Hepatocyte (in vitro differentiated cells): ENCODE measurements around the gene SCD5. TPM values are rescaled to one million over a fixed set of nuclear protein-coding genes. Genes with fewer than 3 reads are reported as not detected.

ENCODE experiments used
- DNase-seq: peaks from one replicate; pipeline ENCODE4 v3.0.0-alpha.2; 2016; ENCODE audit warnings: low spot score
- H2AFZ ChIP-seq: fragments of 200-600 bp; sonication (generic); 2 replicates; pipeline ENCODE4 v1.6.0; 2016; ENCODE audit warnings: antibody characterized with exemption, mild to moderate bottlenecking
- H3K27ac ChIP-seq: fragments of 200-600 bp; sonication (generic); 2 replicates; pipeline ENCODE4 v1.5.1; 2016; ENCODE audit warnings: mild to moderate bottlenecking
- H3K27me3 ChIP-seq: fragments of 200-600 bp; sonication (generic); 2 replicates; pipeline ENCODE4 v1.6.1; 2016
- H3K36me3 ChIP-seq: fragments of 200-600 bp; sonication (generic); replicated peaks from 2 replicates; pipeline ENCODE4 v1.5.1; 2016; ENCODE audit warnings: low read depth; ENCODE audit not compliant: insufficient read depth
- H3K4me1 ChIP-seq: fragments of 200-600 bp; sonication (generic); 2 replicates; pipeline ENCODE4 v1.5.1; 2016; ENCODE audit warnings: mild to moderate bottlenecking, moderate library complexity; ENCODE audit not compliant: insufficient read depth
- H3K4me2 ChIP-seq: fragments of 200-600 bp; sonication (generic); 2 replicates; pipeline ENCODE4 v1.6.0; 2016
- H3K4me3 ChIP-seq: fragments of 200-600 bp; sonication (generic); 2 replicates; pipeline ENCODE4 v1.5.1; 2016; ENCODE audit warnings: mild to moderate bottlenecking
- H3K79me2 ChIP-seq: fragments of 200-600 bp; sonication (generic); 2 replicates; pipeline ENCODE4 v1.6.0; 2017; ENCODE audit warnings: mild to moderate bottlenecking
- H3K9me2 ChIP-seq: fragments of 200-600 bp; sonication (generic); replicated peaks from 2 replicates; pipeline ENCODE4 v1.6.0; 2017; ENCODE audit warnings: mild to moderate bottlenecking; ENCODE audit not compliant: insufficient read depth
- H3K9me3 ChIP-seq: fragments of 200-600 bp; sonication (generic); 2 replicates; pipeline ENCODE4 v1.5.1; 2016; ENCODE audit warnings: low read depth, mild to moderate bottlenecking
- H4K20me1 ChIP-seq: fragments of 200-600 bp; sonication (generic); 2 replicates; pipeline ENCODE4 v1.6.0; 2016; ENCODE audit warnings: mild to moderate bottlenecking; ENCODE audit not compliant: insufficient read depth, poor library complexity, severe bottlenecking
- EZH2 ChIP-seq: fragments of 200-600 bp; sonication (generic); IDR thresholded peaks from 2 replicates; pipeline ENCODE4 v1.6.1; 2016; ENCODE audit warnings: antibody characterized with exemption, mild to moderate bottlenecking, borderline replicate concordance
- EZH2phosphoT487 ChIP-seq: fragments of 200-600 bp; sonication (generic); IDR thresholded peaks from one replicate; pipeline ENCODE4 v1.6.1; 2018; ENCODE audit warnings: antibody characterized with exemption, mild to moderate bottlenecking, low read depth, moderate library complexity; ENCODE audit not compliant: unreplicated experiment, severe bottlenecking
- WGBS: methylation state at CpG from one replicate; pipeline ENCODE4 v1.1.6; 2016; ENCODE audit warnings: low lambda C conversion rate; ENCODE audit errors: missing lambda C conversion rate; 5-methylcytosine and 5-hydroxymethylcytosine counted together
- polyA plus RNA-seq: library from polyadenylated mRNA; unstranded; fragments of >200 nt; fragmentation: Nextera tagmentation; extraction: Ambion mirVana; gene quantifications from 2 replicates; pipeline ENCODE4 v1.2.1, GENCODE V29; 2016
- total RNA-seq: library from RNA; depleted of rRNA; stranded (reverse); fragments of >200 nt; gene quantifications from 2 replicates; pipeline ENCODE4 v1.2.3, GENCODE V29; 2014
- TF ChIP-seq, protein P1 (sequence below): fragments of 200-600 bp; sonication (generic); IDR thresholded peaks from 2 replicates; pipeline ENCODE4 v1.5.1; 2016; ENCODE audit warnings: antibody characterized with exemption, mild to moderate bottlenecking; ENCODE audit not compliant: poor library complexity

SCD5 gene
- total and polyA plus RNA-seq, 2 experiments from 2014 or later, result 6.4 to 19.2 TPM

DNA sequence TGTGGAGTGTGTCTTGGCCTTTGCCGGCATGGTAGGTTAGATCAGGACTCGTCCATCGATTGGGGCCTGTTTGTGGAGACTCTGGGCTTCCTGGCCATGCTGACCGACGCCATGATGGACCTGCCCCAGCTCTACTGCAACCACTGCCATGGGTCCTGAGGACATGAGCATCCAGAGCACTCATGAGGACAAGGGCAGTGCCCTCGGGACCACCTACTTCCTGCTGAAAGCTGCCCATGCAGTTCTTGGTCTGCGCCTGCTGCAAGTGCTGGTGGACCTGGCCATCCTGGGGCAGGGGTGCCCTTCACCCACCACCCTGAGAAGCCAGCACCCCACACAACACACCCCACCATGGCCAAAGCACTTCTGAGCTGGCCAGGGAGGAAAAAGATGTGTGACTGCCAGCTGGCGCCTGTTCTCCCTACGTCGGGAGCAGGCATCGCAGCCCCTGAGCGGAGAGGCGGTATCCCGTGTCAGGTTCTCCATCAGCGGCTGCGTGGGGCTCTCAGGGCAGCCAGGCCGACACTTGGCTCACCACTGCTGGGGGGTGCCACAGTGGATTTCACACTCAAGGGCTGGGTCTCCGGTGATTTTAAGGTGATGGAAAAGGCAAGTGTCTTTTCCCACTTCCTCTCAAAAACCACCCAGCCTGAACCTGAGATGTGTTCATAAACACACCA is 106.4 kb downstream of the SCD5 start:
- no peak for DNase-seq
- Histone ChIP-seq H3K4me1 (peaks cover 5% of the 10 kb centered on the region), H3K4me3 (no peak overlapping the region), H3K36me3 (no peaks in the 10 kb centered on the region), H3K9me3 (no peaks in the 10 kb centered on the region), H4K20me1 (no peaks in the 10 kb centered on the region), H3K9me2 (no peaks in the 10 kb centered on the region), H2AFZ (no peak overlapping the region), H3K79me2 (no peaks in the 10 kb centered on the region), H3K27me3 (no peaks in the 10 kb centered on the region), H3K27ac (no peak overlapping the region), H3K4me2 (no peak overlapping the region)
- WGBS, result 96% methylated on average over 18 of the region's 18 CpGs
- no peak for TF ChIP-seq EZH2
- no peak for TF ChIP-seq EZH2phosphoT487
- TF ChIP-seq, protein P1, sequence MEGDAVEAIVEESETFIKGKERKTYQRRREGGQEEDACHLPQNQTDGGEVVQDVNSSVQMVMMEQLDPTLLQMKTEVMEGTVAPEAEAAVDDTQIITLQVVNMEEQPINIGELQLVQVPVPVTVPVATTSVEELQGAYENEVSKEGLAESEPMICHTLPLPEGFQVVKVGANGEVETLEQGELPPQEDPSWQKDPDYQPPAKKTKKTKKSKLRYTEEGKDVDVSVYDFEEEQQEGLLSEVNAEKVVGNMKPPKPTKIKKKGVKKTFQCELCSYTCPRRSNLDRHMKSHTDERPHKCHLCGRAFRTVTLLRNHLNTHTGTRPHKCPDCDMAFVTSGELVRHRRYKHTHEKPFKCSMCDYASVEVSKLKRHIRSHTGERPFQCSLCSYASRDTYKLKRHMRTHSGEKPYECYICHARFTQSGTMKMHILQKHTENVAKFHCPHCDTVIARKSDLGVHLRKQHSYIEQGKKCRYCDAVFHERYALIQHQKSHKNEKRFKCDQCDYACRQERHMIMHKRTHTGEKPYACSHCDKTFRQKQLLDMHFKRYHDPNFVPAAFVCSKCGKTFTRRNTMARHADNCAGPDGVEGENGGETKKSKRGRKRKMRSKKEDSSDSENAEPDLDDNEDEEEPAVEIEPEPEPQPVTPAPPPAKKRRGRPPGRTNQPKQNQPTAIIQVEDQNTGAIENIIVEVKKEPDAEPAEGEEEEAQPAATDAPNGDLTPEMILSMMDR, result no peak

DNA sequence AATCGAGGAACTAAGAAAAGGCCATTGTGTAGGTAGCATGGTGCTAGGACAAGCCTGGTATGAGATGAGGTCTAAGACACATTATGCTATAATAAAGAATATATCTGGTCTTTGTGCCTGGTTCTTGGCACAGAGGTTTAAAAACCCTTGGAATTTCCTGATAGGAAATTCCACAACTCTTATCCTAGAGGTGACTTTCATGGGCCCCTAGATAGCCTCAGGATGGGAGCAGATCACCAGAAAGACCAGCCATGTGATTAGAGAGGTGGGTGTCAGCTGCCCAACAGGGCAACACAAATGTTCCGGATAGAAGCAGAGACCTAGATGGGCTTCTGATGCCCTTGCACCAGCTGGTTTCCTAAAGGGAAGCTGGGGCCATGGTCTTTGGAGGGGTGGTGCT is 107.2 kb downstream of the SCD5 start:
- Histone ChIP-seq H3K36me3 (no peaks in the 10 kb centered on the region), H3K4me3 (no peak overlapping the region), H3K27ac (no peak overlapping the region), H4K20me1 (no peaks in the 10 kb centered on the region), H3K9me3 (no peaks in the 10 kb centered on the region), H3K9me2 (no peaks in the 10 kb centered on the region), H3K4me1 (peaks cover 5% of the 10 kb centered on the region), H3K79me2 (no peaks in the 10 kb centered on the region), H3K27me3 (no peaks in the 10 kb centered on the region), H2AFZ (no peak overlapping the region), H3K4me2 (no peak overlapping the region)
- WGBS, result 96% methylated on average over 2 of the region's 2 CpGs
- no peak for DNase-seq
- TF ChIP-seq EZH2phosphoT487, result no peak
- no peak for TF ChIP-seq EZH2
- TF ChIP-seq, protein P1, result no peak

DNA sequence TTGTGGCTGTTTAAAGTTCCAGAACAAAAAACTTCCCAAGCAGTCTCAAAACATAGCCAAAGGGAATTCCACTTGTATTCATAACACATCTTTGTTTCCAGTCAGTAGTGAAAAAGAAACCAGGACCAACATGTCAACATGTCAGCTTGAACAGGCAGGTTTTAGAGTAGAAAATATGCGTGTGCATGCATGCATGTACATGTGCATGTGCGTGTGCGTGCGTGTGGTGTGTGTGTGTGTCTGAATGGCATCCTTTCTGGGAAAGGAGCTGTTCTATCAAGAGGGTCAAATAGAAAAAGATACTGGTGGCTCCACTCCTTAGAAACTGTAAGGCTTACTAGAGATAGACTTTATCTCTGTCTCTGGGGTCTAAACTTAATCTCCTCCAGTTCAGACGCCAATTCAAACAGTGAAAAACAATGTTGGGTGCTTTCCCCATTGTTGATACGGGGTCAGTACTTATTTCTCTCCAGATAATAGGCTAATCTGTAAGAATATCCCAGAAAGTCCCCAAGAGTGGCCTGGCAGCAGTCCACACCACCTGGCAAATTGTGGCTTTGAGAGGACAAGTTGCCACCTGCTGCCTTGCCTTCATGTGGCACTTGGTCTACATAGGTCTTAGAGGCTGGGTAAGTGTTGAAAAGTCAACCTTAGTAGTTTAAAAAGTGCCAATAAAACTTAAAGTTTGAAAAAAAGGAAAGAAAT is 110.4 kb downstream of the SCD5 start:
- H3K9me3 ChIP-seq, result no peaks in the 10 kb centered on the region
- no peak for TF ChIP-seq EZH2
- TF ChIP-seq EZH2phosphoT487, result no peak
- TF ChIP-seq, protein P1, result no peak
- no peak for DNase-seq
- no peaks in the 10 kb centered on the region for H3K27me3 ChIP-seq
- H3K79me2 ChIP-seq, result no peaks in the 10 kb centered on the region
- H3K4me3 ChIP-seq, result no peak overlapping the region
- peaks cover 5% of the 10 kb centered on the region for H3K4me1 ChIP-seq
- no peaks in the 10 kb centered on the region for H3K36me3 ChIP-seq
- H4K20me1 ChIP-seq, result no peaks in the 10 kb centered on the region
- no peak overlapping the region for H2AFZ ChIP-seq
- H3K4me2 ChIP-seq, result no peak overlapping the region
- H3K27ac ChIP-seq, result peak overlapping the region; percentile 41
- no peaks in the 10 kb centered on the region for H3K9me2 ChIP-seq
- WGBS, result 70% methylated on average over 6 of the region's 6 CpGs
